GM12892 (cell line): ENCODE results near the gene PRX.

ENCODE experiments used
- POLR2AphosphoS5 ChIP-seq: IDR thresholded peaks from 2 replicates; pipeline ENCODE4 v1.6.1; 2011; ENCODE audit warnings: low read depth, low read length, control low read depth
- TAF1 ChIP-seq: IDR thresholded peaks from 2 replicates; pipeline ENCODE4 v1.6.1; 2011; ENCODE audit warnings: low read depth, mild to moderate bottlenecking, control low read depth, low read length, borderline replicate concordance

DNA sequence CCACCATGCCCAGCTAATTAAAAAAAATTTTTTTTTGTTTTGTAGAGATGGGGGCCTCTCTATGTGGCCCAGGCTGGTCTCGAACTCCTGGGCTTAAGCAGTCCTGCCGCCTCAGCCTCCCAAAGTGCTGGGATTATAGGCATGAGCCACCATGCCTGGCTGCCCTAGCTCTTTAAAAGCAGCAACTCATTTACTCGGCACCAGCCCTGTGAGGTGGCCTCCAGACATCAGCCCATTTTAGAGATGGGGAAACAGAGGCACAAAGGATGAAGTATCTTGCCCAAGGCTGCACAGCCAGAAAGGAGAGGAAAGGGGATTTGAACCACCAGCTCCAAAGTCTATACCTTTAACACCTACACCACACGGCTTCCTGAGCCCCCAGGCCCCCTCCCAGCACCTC, 312 bp downstream of the PRX start:
- TF ChIP-seq POLR2AphosphoS5 (no peak), TAF1 (no peak)
